ENCODE data around the gene AGRP.

The AGRP gene

GRCh38 chr16:67451704-67452435 is 31.5 kb downstream of the AGRP start:
- Histone ChIP-seq H3K27ac (ENCODE audit: low read length) (no peak overlapping the region), H3K27me3 (ENCODE audit: insufficient read depth, low read length, poor library complexity) (no peaks in the 10 kb centered on the region), H3K4me3 (ENCODE audit: low read depth in 1 of 2, low read length in 2 of 2) (no peak overlapping the region), H3K79me2 (ENCODE audit: insufficient read depth, low read length) (0 out of 2 replicates have a peak, but pooled peaks cover under 1% of the 10 kb centered on the region), H3K4me2 (ENCODE audit: insufficient read depth, low read length) (no peak overlapping the region), H3K9ac (ENCODE audit: low read depth, low read length) (no peak overlapping the region), H3K36me3 (ENCODE audit: insufficient read depth, low read length) (peaks cover 29% of the 10 kb centered on the region), H3K4me1 (ENCODE audit: insufficient read depth, low read length) (no peaks in the 10 kb centered on the region), H4K20me1 (ENCODE audit: insufficient read depth, low read length) (peaks cover 24% of the 10 kb centered on the region), H2AFZ (ENCODE audit: low read depth, low read length) (no peak overlapping the region), H3K9me3 (ENCODE audit: insufficient read depth, low read length, severe bottlenecking) (no peaks in the 10 kb centered on the region)
- ATAC-seq (ENCODE audit: insufficient read depth, low read depth): no peak
- DNase-seq: no peak
- no peak for TF ChIP-seq EZH2 (IDR thresholded peaks at IDR 0.05; ENCODE audit: borderline replicate concordance, low read depth, low read length, severe bottlenecking)
- TF ChIP-seq, protein P1, sequence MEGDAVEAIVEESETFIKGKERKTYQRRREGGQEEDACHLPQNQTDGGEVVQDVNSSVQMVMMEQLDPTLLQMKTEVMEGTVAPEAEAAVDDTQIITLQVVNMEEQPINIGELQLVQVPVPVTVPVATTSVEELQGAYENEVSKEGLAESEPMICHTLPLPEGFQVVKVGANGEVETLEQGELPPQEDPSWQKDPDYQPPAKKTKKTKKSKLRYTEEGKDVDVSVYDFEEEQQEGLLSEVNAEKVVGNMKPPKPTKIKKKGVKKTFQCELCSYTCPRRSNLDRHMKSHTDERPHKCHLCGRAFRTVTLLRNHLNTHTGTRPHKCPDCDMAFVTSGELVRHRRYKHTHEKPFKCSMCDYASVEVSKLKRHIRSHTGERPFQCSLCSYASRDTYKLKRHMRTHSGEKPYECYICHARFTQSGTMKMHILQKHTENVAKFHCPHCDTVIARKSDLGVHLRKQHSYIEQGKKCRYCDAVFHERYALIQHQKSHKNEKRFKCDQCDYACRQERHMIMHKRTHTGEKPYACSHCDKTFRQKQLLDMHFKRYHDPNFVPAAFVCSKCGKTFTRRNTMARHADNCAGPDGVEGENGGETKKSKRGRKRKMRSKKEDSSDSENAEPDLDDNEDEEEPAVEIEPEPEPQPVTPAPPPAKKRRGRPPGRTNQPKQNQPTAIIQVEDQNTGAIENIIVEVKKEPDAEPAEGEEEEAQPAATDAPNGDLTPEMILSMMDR (IDR thresholded peaks at IDR 0.05; ENCODE audit: borderline replicate concordance, extremely low read depth, low read length, poor library complexity, severe bottlenecking): no peak

DNA sequence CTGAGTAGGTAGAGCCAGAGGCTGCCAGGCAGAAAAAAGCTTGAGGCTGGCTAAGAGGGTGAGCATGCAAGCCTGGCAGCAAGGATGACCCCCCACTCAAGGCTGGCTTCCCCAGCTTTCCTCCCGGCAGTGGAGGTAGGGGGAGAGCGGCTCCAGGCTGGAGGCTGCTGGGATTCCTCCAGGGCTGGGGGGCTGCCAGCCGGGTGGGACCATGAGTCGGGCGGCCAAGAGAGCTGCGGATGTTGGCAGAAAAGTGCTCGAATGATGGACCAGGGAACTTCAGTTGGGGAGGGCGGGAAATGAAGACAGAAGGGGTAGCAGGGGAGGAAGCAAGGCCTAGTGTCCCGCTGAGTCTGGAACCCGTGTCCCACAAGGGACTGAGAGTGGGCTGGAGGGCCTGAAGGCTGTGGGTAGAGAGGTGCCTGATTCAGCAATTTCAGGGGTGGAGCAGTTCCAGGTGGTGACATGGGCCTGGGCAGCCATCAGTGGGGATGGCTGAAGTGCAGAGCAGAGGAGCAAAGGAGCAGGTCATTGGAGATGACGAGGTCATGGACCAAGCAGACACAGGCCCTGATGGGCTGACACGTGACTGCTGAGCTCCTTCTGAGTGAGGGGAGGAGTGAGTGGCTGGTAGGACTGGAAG is 32.2 kb downstream of the AGRP start:
- TF ChIP-seq EZH2 (IDR thresholded peaks at IDR 0.05; ENCODE audit: borderline replicate concordance, low read depth, low read length, severe bottlenecking): no peak
- TF ChIP-seq, protein P1 (IDR thresholded peaks at IDR 0.05; ENCODE audit: borderline replicate concordance, extremely low read depth, low read length, poor library complexity, severe bottlenecking): no peak
- H3K4me1 ChIP-seq (ENCODE audit: insufficient read depth, low read length): no peaks in the 10 kb centered on the region
- H3K36me3 ChIP-seq (ENCODE audit: insufficient read depth, low read length): peaks cover 29% of the 10 kb centered on the region
- no peaks in the 10 kb centered on the region for H3K79me2 ChIP-seq (ENCODE audit: insufficient read depth, low read length)
- H3K27ac ChIP-seq (ENCODE audit: low read length): no peak overlapping the region
- peaks cover 21% of the 10 kb centered on the region for H4K20me1 ChIP-seq (ENCODE audit: insufficient read depth, low read length)
- DNase-seq (no peak), ATAC-seq (ENCODE audit: insufficient read depth, low read depth) (no peak)
- H3K9me3 ChIP-seq (ENCODE audit: insufficient read depth, low read length, severe bottlenecking): no peaks in the 10 kb centered on the region
- H3K4me2 ChIP-seq (ENCODE audit: insufficient read depth, low read length): no peak overlapping the region
- no peak overlapping the region for H2AFZ ChIP-seq (ENCODE audit: low read depth, low read length)
- H3K9ac ChIP-seq (ENCODE audit: low read depth, low read length): no peak overlapping the region
- H3K4me3 ChIP-seq (ENCODE audit: low read depth in 1 of 2, low read length in 2 of 2): no peak overlapping the region
- H3K27me3 ChIP-seq (ENCODE audit: insufficient read depth, low read length, poor library complexity): no peaks in the 10 kb centered on the region

DNA sequence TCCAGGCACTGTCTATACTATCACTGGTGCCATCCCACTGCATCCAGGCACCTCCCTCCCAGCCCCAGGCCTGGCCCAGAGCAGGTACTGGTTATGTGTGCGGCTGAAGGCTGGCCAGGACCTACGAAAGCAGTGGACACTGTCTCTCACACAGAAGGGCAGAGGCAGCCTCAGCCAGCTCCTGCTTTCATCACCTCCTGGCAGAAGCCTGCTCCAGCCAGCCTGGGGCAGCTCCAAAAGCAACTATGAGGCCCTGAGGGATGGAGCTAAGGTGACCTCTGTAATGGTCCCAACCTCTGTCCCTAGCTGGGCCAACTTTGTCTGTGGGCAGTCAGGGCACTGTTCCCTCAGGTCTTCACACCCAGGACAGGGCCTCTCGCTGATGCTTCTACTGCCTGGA is 33.6 kb downstream of the AGRP start:
- no peak overlapping the region for H3K4me2 ChIP-seq (ENCODE audit: insufficient read depth, low read length)

More for the DNA sequence above, 33.6 kb downstream of the AGRP start:
- Histone ChIP-seq H3K36me3 (ENCODE audit: insufficient read depth, low read length) (peaks cover 32% of the 10 kb centered on the region), H3K4me1 (ENCODE audit: insufficient read depth, low read length) (no peaks in the 10 kb centered on the region), H3K79me2 (ENCODE audit: insufficient read depth, low read length) (no peaks in the 10 kb centered on the region), H3K27ac (ENCODE audit: low read length) (no peak overlapping the region), H3K9ac (ENCODE audit: low read depth, low read length) (no peak overlapping the region), H3K27me3 (ENCODE audit: insufficient read depth, low read length, poor library complexity) (no peaks in the 10 kb centered on the region), H2AFZ (ENCODE audit: low read depth, low read length) (no peak overlapping the region), H4K20me1 (ENCODE audit: insufficient read depth, low read length) (peaks cover 21% of the 10 kb centered on the region), H3K9me3 (ENCODE audit: insufficient read depth, low read length, severe bottlenecking) (no peaks in the 10 kb centered on the region), H3K4me3 (ENCODE audit: low read depth in 1 of 2, low read length in 2 of 2) (no peak overlapping the region)
- no peak for DNase-seq
- ATAC-seq (ENCODE audit: insufficient read depth, low read depth): no peak
- TF ChIP-seq EZH2 (IDR thresholded peaks at IDR 0.05; ENCODE audit: borderline replicate concordance, low read depth, low read length, severe bottlenecking): no peak
- TF ChIP-seq, protein P1 (IDR thresholded peaks at IDR 0.05; ENCODE audit: borderline replicate concordance, extremely low read depth, low read length, poor library complexity, severe bottlenecking): no peak
